SK-N-SH (cell line): Measurements from ENCODE around the gene PDE11A. TPM values are rescaled to one million over a fixed set of nuclear protein-coding genes. Genes with fewer than 3 reads are reported as not detected.

Experiments
- CTCF ChIA-PET: fragments of 300-600, 350-600 bp; formaldehyde crosslinking; extraction: SDS; loops from one replicate; lab custom pipeline; 2021; lab: Yijun Ruan, JAX
- POLR2A ChIA-PET: fragments of 350-600 bp; sonication (Branson Sonifier 250); formaldehyde crosslinking; extraction: SDS; loops from one replicate; lab custom pipeline; 2020; ENCODE audit warnings: antibody characterized with exemption, inconsistent platforms; lab: Yijun Ruan, JAX
- DNase-seq: peaks from one replicate; pipeline ENCODE4 v3.0.0; 2012
- H2AFZ ChIP-seq: fragments of 200-600 bp; sonication (generic); 2 replicates; pipeline ENCODE4 v1.8.1; 2016; ENCODE audit warnings: antibody characterized with exemption, mild to moderate bottlenecking, low read depth
- H3F3A ChIP-seq: fragments of 200-600 bp; sonication (generic); replicated peaks from 2 replicates; pipeline ENCODE3; 2016; ENCODE audit warnings: antibody characterized with exemption, mild to moderate bottlenecking; ENCODE audit not compliant: insufficient read depth
- H3K27ac ChIP-seq, 2 experiments: fragments of 200-500 bp in 1 of 2; fragments of 200-600 bp in 1 of 2; sonication (Bioruptor generic) in 1 of 2; sonication (generic), shearing (Covaris generic) in 1 of 2; 2 replicates each; pipeline versions ENCODE4 v1.5.1 to v1.6.1; 2014 to 2016; ENCODE audit warnings: low read depth in 2 of 2, inconsistent platforms in 1 of 2, low read length in 1 of 2, mild to moderate bottlenecking in 1 of 2, mixed read lengths in 1 of 2
- H3K27me3 ChIP-seq: fragments of 200-600 bp; sonication (generic), shearing (Covaris generic); 2 replicates; pipeline ENCODE4 v1.6.1; 2016; ENCODE audit warnings: mixed run types; ENCODE audit not compliant: insufficient read depth
- H3K36me3 ChIP-seq, 2 experiments: fragments of 200-500 bp in 1 of 2; fragments of 200-600 bp in 1 of 2; sonication (Bioruptor generic) in 1 of 2; sonication (generic) in 1 of 2; replicated peaks in 1 of 2; 2 replicates each; pipeline versions ENCODE3 to v1.5.1; 2014 to 2016; ENCODE audit warnings: low read length in 1 of 2, mild to moderate bottlenecking in 1 of 2; ENCODE audit not compliant: insufficient read depth in 2 of 2, control insufficient read depth in 1 of 2
- H3K4me1 ChIP-seq, 2 experiments: fragments of 200-500 bp in 1 of 2; fragments of 200-600 bp in 1 of 2; sonication (Bioruptor generic) in 1 of 2; sonication (generic), shearing (Covaris generic) in 1 of 2; 2 replicates each; pipeline versions ENCODE4 v1.5.1 to v1.6.1; 2014 to 2016; ENCODE audit warnings: low read depth in 1 of 2, low read length in 1 of 2, mixed run types in 1 of 2; ENCODE audit not compliant: insufficient read depth in 2 of 2, control insufficient read depth in 1 of 2
- H3K4me2 ChIP-seq: fragments of 200-600 bp; sonication (generic), shearing (Covaris generic); 2 replicates; pipeline ENCODE4 v1.6.1; 2017; ENCODE audit warnings: mixed run types
- H3K4me3 ChIP-seq, 2 experiments: fragments of 200-500 bp in 1 of 2; fragments of 200-600 bp in 1 of 2; sonication (Bioruptor generic) in 1 of 2; sonication (generic), shearing (Covaris generic) in 1 of 2; 2 replicates each; pipeline versions ENCODE4 v1.5.1 to v1.8.1; 2014 to 2016; ENCODE audit warnings: low read depth in 2 of 2, inconsistent platforms in 1 of 2, low read length in 1 of 2, mild to moderate bottlenecking in 1 of 2, mixed read lengths in 1 of 2, moderate library complexity in 1 of 2
- H3K79me2 ChIP-seq: fragments of 200-600 bp; sonication (generic); 2 replicates; pipeline ENCODE4 v1.8.1; 2017; ENCODE audit warnings: mild to moderate bottlenecking; ENCODE audit not compliant: insufficient read depth
- H3K9ac ChIP-seq: fragments of 200-600 bp; sonication (generic); 2 replicates; pipeline ENCODE4 v1.6.1; 2017; ENCODE audit warnings: mixed run types
- H3K9me2 ChIP-seq: fragments of 200-600 bp; sonication (generic); 2 replicates; pipeline ENCODE4 v1.6.1; 2017; ENCODE audit warnings: mixed run types
- H3K9me3 ChIP-seq: fragments of 200-600 bp; sonication (generic); 2 replicates; pipeline ENCODE4 v1.6.1; 2017; ENCODE audit warnings: mixed run types, mild to moderate bottlenecking, moderate library complexity
- H4K20me1 ChIP-seq: fragments of 200-600 bp; sonication (generic); 2 replicates; pipeline ENCODE4 v1.6.1; 2017; ENCODE audit warnings: mild to moderate bottlenecking, mixed run types; ENCODE audit not compliant: insufficient read depth
- ELF1 ChIP-seq: IDR thresholded peaks from 2 replicates; pipeline ENCODE4 v1.4.0; 2012
- EP300 ChIP-seq, 2 experiments: IDR thresholded peaks; 2 replicates each; pipeline versions ENCODE4 v1.4.0 to v1.6.1; 2012; ENCODE audit warnings: borderline replicate concordance in 1 of 2, low read depth in 1 of 2, low read length in 1 of 2
- FOSL2 ChIP-seq: IDR thresholded peaks from 2 replicates; pipeline ENCODE4 v1.4.0; 2012; ENCODE audit warnings: low read depth, mild to moderate bottlenecking, moderate library complexity, borderline replicate concordance
- FOXM1 ChIP-seq: IDR thresholded peaks from 2 replicates; pipeline ENCODE4 v1.4.0; 2012; ENCODE audit warnings: low read depth, mild to moderate bottlenecking
- GATA2 ChIP-seq: sonication (generic); formaldehyde crosslinking; IDR thresholded peaks from 2 replicates; pipeline ENCODE4 v1.5.0; 2020; ENCODE audit warnings: mild to moderate bottlenecking, missing genetic modification reagents
- IRF3 ChIP-seq: fragments of 150-350 bp; IDR thresholded peaks from 2 replicates; pipeline ENCODE4 v1.6.1; 2016; ENCODE audit warnings: mild to moderate bottlenecking, low read depth, low read length
- JUND ChIP-seq: IDR thresholded peaks from 2 replicates; pipeline ENCODE4 v1.4.0; 2012
- MXI1 ChIP-seq: IDR thresholded peaks from 2 replicates; pipeline ENCODE4 v1.6.1; 2012; ENCODE audit warnings: mild to moderate bottlenecking, low read depth, low read length, improper control_type of control experiment
- NRF1 ChIP-seq: IDR thresholded peaks from 2 replicates; pipeline ENCODE4 v1.6.1; 2012; ENCODE audit warnings: low read depth, mild to moderate bottlenecking, low read length
- PBX3 ChIP-seq: IDR thresholded peaks from 2 replicates; pipeline ENCODE4; 2012
- POLR2AphosphoS5 ChIP-seq: IDR thresholded peaks from 2 replicates; pipeline ENCODE4 v1.6.1; 2012; ENCODE audit warnings: low read depth, low read length
- RAD21 ChIP-seq: IDR thresholded peaks from 2 replicates; pipeline ENCODE4 v1.6.1; 2012; ENCODE audit warnings: mild to moderate bottlenecking, low read length
- REST ChIP-seq: IDR thresholded peaks from 2 replicates; pipeline ENCODE4 v1.6.1; 2012; ENCODE audit warnings: mild to moderate bottlenecking, low read depth, low read length, moderate library complexity
- RXRA ChIP-seq: IDR thresholded peaks from 2 replicates; pipeline ENCODE4 v1.4.0; 2012; ENCODE audit warnings: low read depth, mild to moderate bottlenecking, borderline replicate concordance
- SIN3A ChIP-seq: IDR thresholded peaks from 2 replicates; pipeline ENCODE4 v1.6.1; 2012; ENCODE audit warnings: low read depth, mild to moderate bottlenecking, low read length, moderate library complexity, borderline replicate concordance
- SMC3 ChIP-seq: IDR thresholded peaks from 2 replicates; pipeline ENCODE4 v1.6.1; 2012; ENCODE audit warnings: low read depth, low read length, improper control_type of control experiment
- TCF12 ChIP-seq: IDR thresholded peaks from 2 replicates; pipeline ENCODE4 v1.4.0; 2012
- USF1 ChIP-seq: IDR thresholded peaks from 2 replicates; pipeline ENCODE4 v1.4.0; 2012; ENCODE audit warnings: low read depth, borderline replicate concordance
- USF2 ChIP-seq: fragments of 150-350 bp; IDR thresholded peaks from 2 replicates; pipeline ENCODE4 v1.6.1; 2017; ENCODE audit warnings: antibody characterized with exemption, low read length, low read depth, borderline replicate concordance
- YY1 ChIP-seq: IDR thresholded peaks from 2 replicates; pipeline ENCODE4 v1.4.0; 2012; ENCODE audit warnings: low read depth, mild to moderate bottlenecking
- WGBS: methylation state at CpG from one replicate; pipeline ENCODE4 v1.1.6; 2017; ENCODE audit warnings: low lambda C conversion rate; 5-methylcytosine and 5-hydroxymethylcytosine counted together
- polyA plus RNA-seq, 3 experiments: library from polyadenylated mRNA; depleted of rRNA; stranded (reverse); fragments of >200 nt; gene quantifications; 2 replicates each; pipeline ENCODE4 v1.2.3, GENCODE V29; 2012

The PDE11A gene
- polyA plus RNA-seq, 1 of the 3 experiments (the other 2 are of a cell fraction), result 0.10 TPM

- TF ChIP-seq IRF3, result no peak
Measured at GRCh38 chr2:177873915-177874314, 198.7 kb downstream of the PDE11A start (continued).

- no peak for DNase-seq
- no peaks in the 10 kb centered on the region for H3K27me3 ChIP-seq
- H3K79me2 ChIP-seq, result no peaks in the 10 kb centered on the region
- H4K20me1 ChIP-seq, result no peaks in the 10 kb centered on the region
- TF ChIP-seq POLR2AphosphoS5 (no peak), RAD21 (no peak), JUND (no peak), SMC3 (no peak), EP300 (IDR thresholded peaks at IDR 0.05; ENCODE audit: borderline replicate concordance in 1 of 2, low read depth in 1 of 2, low read length in 1 of 2) (no peak), REST (no peak), RXRA (no peak), YY1 (no peak), ELF1 (no peak), TCF12 (no peak), FOXM1 (no peak)
- TF ChIP-seq, all 33 proteins: peak for 0
- H3K9me3 ChIP-seq, result no peaks in the 10 kb centered on the region
- H3K4me1 ChIP-seq, result no peaks in the 10 kb centered on the region
- no peaks in the 10 kb centered on the region for H3K36me3 ChIP-seq
- CTCF ChIA-PET, result no interaction called here
- no peak overlapping the region for H2AFZ ChIP-seq
- H3K4me2 ChIP-seq, result no peak overlapping the region
- H3K4me3 ChIP-seq, result no peak overlapping the region
- H3K9me2 ChIP-seq, result no peaks in the 10 kb centered on the region
- POLR2A ChIA-PET, result no interaction called here
- no peaks in the 10 kb centered on the region for H3F3A ChIP-seq
- no peak overlapping the region for H3K27ac ChIP-seq
- no peak overlapping the region for H3K9ac ChIP-seq
Measured at GRCh38 chr2:177872286-177872685, 200.3 kb downstream of the PDE11A start.

GRCh38 chr2:177869912-177870311 lies 202.7 kb downstream of the PDE11A start:
- Histone ChIP-seq H2AFZ (no peak overlapping the region), H3K9ac (no peak overlapping the region), H3K4me2 (no peak overlapping the region), H3K27me3 (no peaks in the 10 kb centered on the region), H3K4me3 (no peak overlapping the region), H3K9me3 (no peaks in the 10 kb centered on the region), H4K20me1 (no peaks in the 10 kb centered on the region), H3K36me3 (no peaks in the 10 kb centered on the region), H3K4me1 (no peaks in the 10 kb centered on the region), H3K9me2 (no peaks in the 10 kb centered on the region), H3K79me2 (no peaks in the 10 kb centered on the region), H3K27ac (no peak overlapping the region), H3F3A (no peaks in the 10 kb centered on the region)
- ChIA-PET POLR2A (no interaction called here), CTCF (no interaction called here)
- DNase-seq, result no peak
- WGBS, result 26% methylated on average over 3 of the region's 3 CpGs
- TF ChIP-seq JUND (no peak), SIN3A (no peak), FOSL2 (no peak), NRF1 (no peak), SMC3 (no peak), USF1 (no peak), POLR2AphosphoS5 (no peak), ELF1 (no peak), PBX3 (no peak), GATA2 (CRISPR knock-in tag) (no peak), TCF12 (no peak), MXI1 (no peak), USF2 (no peak)
